PC-3 (cell line): ENCODE measurements around the gene CA11. TPM values are rescaled to one million over a fixed set of nuclear protein-coding genes. Genes with fewer than 3 reads are reported as not detected.
"Not testable (repeated sequence)": the region's sequence is repeated elsewhere in the genome, so short reads cannot be mapped to it uniquely, and the experiment has no call there.

Experiments used
- ATAC-seq: fragments of 200-7000 bp; cut with Tn5 transposase; 2 replicates; pipeline ENCODE4 v1.9.1; 2020; ENCODE audit warnings: mild to moderate bottlenecking, moderate library complexity
- BruUV-seq: library from RNA; stranded (reverse); fragments of 400-500 nt; replicated peaks from 2 replicates; lab custom pipeline; 2021; lab: Mats Ljungman, UMichigan
- CTCF ChIA-PET: fragments of 300-600 bp; sonication (Branson Sonifier 250); formaldehyde crosslinking; loops from one replicate; lab custom pipeline; 2022; ENCODE audit warnings: antibody characterized with exemption; lab: Charles Lee
- POLR2A ChIA-PET: fragments of 300-600 bp; sonication (Branson Sonifier 250); formaldehyde crosslinking; loops from one replicate; lab custom pipeline; 2022; ENCODE audit warnings: antibody characterized with exemption; ENCODE audit not compliant: unreplicated experiment; lab: Charles Lee
- DNase-seq: peaks from one replicate; pipeline ENCODE4 v3.0.0-alpha.2; 2015
- H2AFZ ChIP-seq: fragments of 300-600 bp; sonication (generic); 2 replicates; pipeline ENCODE4 v1.6.0; 2016; ENCODE audit warnings: antibody characterized with exemption, low read length
- H3F3A ChIP-seq: fragments of 300-600 bp; sonication (generic); one replicate; pipeline ENCODE4 v1.6.0; 2017; ENCODE audit warnings: antibody characterized with exemption, low read length, control low read depth, mild to moderate bottlenecking; ENCODE audit not compliant: unreplicated experiment
- H3K27ac ChIP-seq: fragments of 300-600 bp; sonication (generic); 2 replicates; pipeline ENCODE4 v1.5.1; 2016; ENCODE audit warnings: mild to moderate bottlenecking, low read length
- H3K27me3 ChIP-seq: fragments of 300-600 bp; sonication (generic); 2 replicates; pipeline ENCODE4 v1.6.1; 2016; ENCODE audit warnings: low read length, mixed read lengths
- H3K36me3 ChIP-seq: fragments of 300-600 bp; sonication (generic); 2 replicates; pipeline ENCODE4 v1.6.1; 2016; ENCODE audit warnings: low read depth, mixed run types, low read length, mixed read lengths
- H3K4me1 ChIP-seq: fragments of 300-600 bp; sonication (generic); 2 replicates; pipeline ENCODE4 v1.5.1; 2016; ENCODE audit warnings: low read length; ENCODE audit not compliant: insufficient read depth
- H3K4me2 ChIP-seq: fragments of 300-600 bp; sonication (generic); 2 replicates; pipeline ENCODE4 v1.6.0; 2016; ENCODE audit warnings: low read length
- H3K4me3 ChIP-seq: fragments of 300-600 bp; sonication (generic); 2 replicates; pipeline ENCODE4 v1.5.1; 2016; ENCODE audit warnings: mild to moderate bottlenecking, low read length, mixed read lengths
- H3K79me2 ChIP-seq: fragments of 300-600 bp; sonication (generic); 2 replicates; pipeline ENCODE4 v1.6.1; 2017; ENCODE audit warnings: low read length, mixed read lengths
- H3K9ac ChIP-seq: fragments of 300-600 bp; sonication (generic); 2 replicates; pipeline ENCODE4 v1.6.0; 2016; ENCODE audit warnings: mild to moderate bottlenecking, low read length
- H3K9me2 ChIP-seq: fragments of 300-600 bp; sonication (generic); replicated peaks from 2 replicates; pipeline ENCODE4 v1.6.1; 2016; ENCODE audit warnings: mixed run types, low read length, mixed read lengths
- H3K9me3 ChIP-seq: fragments of 300-600 bp; sonication (generic); 2 replicates; pipeline ENCODE4 v1.6.1; 2016; ENCODE audit warnings: low read length, mixed read lengths
- H4K20me1 ChIP-seq: fragments of 300-600 bp; sonication (generic); 2 replicates; pipeline ENCODE4 v1.6.1; 2016; ENCODE audit warnings: low read length, mixed read lengths
- CTCF ChIP-seq: fragments of 300-600 bp; sonication (generic); conservative IDR thresholded peaks from 2 replicates; pipeline ENCODE4 v1.5.1; 2017; ENCODE audit warnings: antibody characterized with exemption, low read depth, mild to moderate bottlenecking, low read length
- EZH2 ChIP-seq: fragments of 300-600 bp; sonication (generic); IDR thresholded peaks from one replicate; pipeline ENCODE4 v1.6.1; 2017; ENCODE audit warnings: antibody characterized with exemption, mild to moderate bottlenecking, low read length; ENCODE audit not compliant: unreplicated experiment
- EZH2phosphoT487 ChIP-seq: fragments of 300-600 bp; sonication (generic); IDR thresholded peaks from 2 replicates; pipeline ENCODE4 v1.6.1; 2018; ENCODE audit warnings: mild to moderate bottlenecking, antibody characterized with exemption, low read length, borderline replicate concordance
- intact Hi-C: fragments of 100-400 bp; cut with micrococcal nuclease; formaldehyde crosslinking; loops from 2 replicates; pipeline ENCODE4 v1.9.0; 2023
- total RNA-seq: library from RNA; depleted of rRNA; stranded (reverse); fragments of >200 nt; gene quantifications from 2 replicates; pipeline ENCODE4 v1.2.3, GENCODE V29; 2014

Gene CA11
- total RNA-seq, 1 experiment from 2014 or later, result 4.1 TPM

- no peak for TF ChIP-seq EZH2
- no peak for TF ChIP-seq EZH2phosphoT487
- H3K36me3 ChIP-seq, result no peaks in the 10 kb centered on the region
- H3K9ac ChIP-seq, result no peak overlapping the region
- H3K27me3 ChIP-seq, result no peaks in the 10 kb centered on the region
- ChIA-PET CTCF (no interaction called here), POLR2A (no interaction called here)
- H3K79me2 ChIP-seq, result no peaks in the 10 kb centered on the region
- ATAC-seq (no peak), DNase-seq (no peak)
- no peak overlapping the region for H2AFZ ChIP-seq
- no peaks in the 10 kb centered on the region for H4K20me1 ChIP-seq
- no peak overlapping the region for H3K4me3 ChIP-seq
- no peaks in the 10 kb centered on the region for H3F3A ChIP-seq
- H3K9me3 ChIP-seq, result no peaks in the 10 kb centered on the region
- intact Hi-C loops, result no loop called here
- BruUV-seq, result no TSS peak
- no peaks in the 10 kb centered on the region for H3K9me2 ChIP-seq
- H3K4me1 ChIP-seq, result no peaks in the 10 kb centered on the region
- H3K27ac ChIP-seq, result no peak overlapping the region
- no peak overlapping the region for H3K4me2 ChIP-seq
Observed at GRCh38 chr19:48658483-48658882, 12.5 kb upstream of the CA11 start.

GRCh38 chr19:48657828-48658227 is 11.8 kb upstream of the CA11 start:
- H3K27ac ChIP-seq, H3K36me3 ChIP-seq, H3K27me3 ChIP-seq, POLR2A ChIA-PET, H3K4me3 ChIP-seq, H3K4me1 ChIP-seq, intact Hi-C loops, H3K4me2 ChIP-seq, H3K9ac ChIP-seq, H3K79me2 ChIP-seq, H4K20me1 ChIP-seq, H2AFZ ChIP-seq, H3K9me3 ChIP-seq, ATAC-seq, H3F3A ChIP-seq, H3K9me2 ChIP-seq, BruUV-seq, DNase-seq: not testable (repeated sequence)
- CTCF ChIA-PET, result interaction anchor here (1.0 kb wide), 1 partner anchor 12 kb away, joined by 3 read pairs; the partner anchor contains the start of gene CA11

GRCh38 chr19:48656840-48657474 is 11.0 kb upstream of the CA11 start:
- no peaks in the 10 kb centered on the region for H3K9me3 ChIP-seq
- H4K20me1 ChIP-seq, result no peaks in the 10 kb centered on the region
- no peak overlapping the region for H3K9ac ChIP-seq
- no peaks in the 10 kb centered on the region for H3K4me1 ChIP-seq
- no peaks in the 10 kb centered on the region for H3K79me2 ChIP-seq
- H3F3A ChIP-seq, result no peaks in the 10 kb centered on the region
- ATAC-seq (no peak), DNase-seq (peak; percentile 20)
- no peak overlapping the region for H3K4me3 ChIP-seq
- H3K9me2 ChIP-seq, result no peaks in the 10 kb centered on the region
- no peaks in the 10 kb centered on the region for H3K27me3 ChIP-seq
- ChIA-PET POLR2A (no interaction called here), CTCF (interaction anchor here (1.0 kb wide), 1 partner anchor 11 kb away, joined by 3 read pairs; the partner anchor contains the start of gene CA11)
- H3K36me3 ChIP-seq, result no peaks in the 10 kb centered on the region
- H3K4me2 ChIP-seq, result no peak overlapping the region
- TF ChIP-seq CTCF (no peak), EZH2phosphoT487 (no peak), EZH2 (no peak)
- intact Hi-C loops, result no loop called here
- H2AFZ ChIP-seq, result no peak overlapping the region
- H3K27ac ChIP-seq, result no peak overlapping the region
- no TSS peak for BruUV-seq
